Naive thymus-derived CD4-positive, alpha-beta T cell (primary cell): ENCODE data around the gene ANKRD52. TPM values are rescaled to one million over a fixed set of nuclear protein-coding genes. Genes with fewer than 3 reads are reported as not detected.

Experiments
- ATAC-seq: fragments of 150-1000 bp; cut with Tn5 transposase; 2 replicates; pipeline ENCODE4 v1.10.0; 2021; ENCODE audit warnings: mild to moderate bottlenecking, moderate library complexity
- CTCF ChIA-PET: fragments of 350-600 bp; sonication (Branson Sonifier 250); formaldehyde crosslinking; loops from one replicate; lab custom pipeline; 2021; ENCODE audit warnings: antibody characterized with exemption; lab: Charles Lee
- POLR2A ChIA-PET: fragments of 350-600 bp; sonication (Branson Sonifier 250); formaldehyde crosslinking; loops from one replicate; lab custom pipeline; 2021; ENCODE audit warnings: antibody characterized with exemption, inconsistent platforms; lab: Charles Lee
- DNase-seq, 9 donors: peaks; one replicate each; pipeline versions ENCODE4 v3.0.0 to v3.0.0-alpha.2; 2020 to 2022; ENCODE audit warnings: mixed read lengths in 1 of 9
- H3K27ac ChIP-seq: one replicate; pipeline ENCODE4 v1.7.0; 2013; ENCODE audit warnings: mild to moderate bottlenecking, low read depth, low read length, moderate library complexity
- H3K27me3 ChIP-seq, 2 donors: one replicate each; pipeline ENCODE4 v1.7.0; 2013; ENCODE audit warnings: low read length in 2 of 2, mild to moderate bottlenecking in 2 of 2, moderate library complexity in 2 of 2; ENCODE audit not compliant: control insufficient read depth in 2 of 2, insufficient read depth in 2 of 2
- H3K36me3 ChIP-seq, 3 experiments: 1 replicate in 2 of 3; 2 replicates in 1 of 3; pipeline ENCODE4 v1.7.0; 2013; ENCODE audit warnings: low read length in 3 of 3, mild to moderate bottlenecking in 3 of 3, moderate library complexity in 1 of 3; ENCODE audit not compliant: insufficient read depth in 3 of 3, control insufficient read depth in 2 of 3
- H3K4me1 ChIP-seq, 2 donors: one replicate each; pipeline ENCODE4 v1.7.0; 2013; ENCODE audit warnings: low read length in 2 of 2, mild to moderate bottlenecking in 2 of 2, moderate library complexity in 1 of 2; ENCODE audit not compliant: control insufficient read depth in 2 of 2, insufficient read depth in 2 of 2
- H3K4me3 ChIP-seq: 2 replicates; pipeline ENCODE4 v1.7.0; 2013; ENCODE audit warnings: mild to moderate bottlenecking, low read length
- H3K9me3 ChIP-seq, 3 experiments: 1 replicate in 2 of 3; 2 replicates in 1 of 3; pipeline ENCODE4 v1.7.0; 2013; ENCODE audit warnings: low read length in 3 of 3; ENCODE audit not compliant: control insufficient read depth in 2 of 3
- H3K27ac Mint-ChIP-seq, 9 donors: one replicate each; pipeline ENCODE4 v1.8.0; 2020 to 2022; ENCODE audit warnings: mixed read lengths in 9 of 9, mild to moderate bottlenecking in 8 of 9, moderate library complexity in 5 of 9, inconsistent platforms in 2 of 9
- H3K27me3 Mint-ChIP-seq, 5 donors: one replicate each; pipeline ENCODE4 v1.8.0; 2021 to 2022; ENCODE audit warnings: mixed read lengths in 5 of 5, mild to moderate bottlenecking in 1 of 5
- H3K36me3 Mint-ChIP-seq, 5 donors: one replicate each; pipeline ENCODE4 v1.8.0; 2020 to 2022; ENCODE audit warnings: mixed read lengths in 5 of 5, mild to moderate bottlenecking in 3 of 5, inconsistent platforms in 1 of 5
- H3K4me1 Mint-ChIP-seq, 7 donors: one replicate each; pipeline ENCODE4 v1.8.0; 2020 to 2022; ENCODE audit warnings: mixed read lengths in 7 of 7, mild to moderate bottlenecking in 3 of 7, inconsistent platforms in 1 of 7
- H3K4me3 Mint-ChIP-seq, 10 donors: one replicate each; pipeline ENCODE4 v1.8.0; 2020 to 2022; ENCODE audit warnings: mild to moderate bottlenecking in 10 of 10, mixed read lengths in 10 of 10, moderate library complexity in 6 of 10, inconsistent platforms in 2 of 10
- H3K9me3 Mint-ChIP-seq, 11 donors: one replicate each; pipeline ENCODE4 v1.8.0; 2020 to 2022; ENCODE audit warnings: mixed read lengths in 11 of 11, mild to moderate bottlenecking in 4 of 11, inconsistent platforms in 1 of 11, moderate library complexity in 1 of 11
- intact Hi-C, 2 donors: fragments of 100-400 bp; cut with micrococcal nuclease; formaldehyde crosslinking; loops; one replicate each; pipeline ENCODE4 v1.15.1; 2023
- polyA plus RNA-seq, 2 donors: library from polyadenylated mRNA; unstranded; fragments of 300-500 nt; fragmentation: Illumina TruSeq; gene quantifications; one replicate each; pipeline ENCODE4 v1.2.3, GENCODE V29; 2021
- total RNA-seq, 6 experiments: library from RNA in 5 of 6; stranded (reverse) in 5 of 6; gene quantifications; 1 replicate in 5 of 6; 2 replicates in 1 of 6; pipeline ENCODE4 v1.2.3 and lab custom pipeline; 2021 to 2026

ANKRD52 gene
- total and polyA plus RNA-seq, 7 experiments from 2014 or later = 5.1 to 64.4 (median 33.7) TPM

- peaks cover 0 to 12% (median 0%) of the 10 kb centered on the region in 3 experiments for H3K36me3 ChIP-seq
- H3K4me1 Mint-ChIP-seq = peaks cover 13 to 23% (median 19%) of the 10 kb centered on the region in 7 donors
- POLR2A ChIA-PET = interaction anchor here (1.4 kb wide), 1 partner anchor 8 kb away, joined by 3 read pairs; no protein-coding TSS in a partner anchor
- no peaks in the 10 kb centered on the region for H3K27me3 ChIP-seq
- peaks cover 0 to 2% (median 0%) of the 10 kb centered on the region in 5 donors for H3K27me3 Mint-ChIP-seq
- peaks cover 18 to 19% of the 10 kb centered on the region in 2 donors for H3K4me1 ChIP-seq
- intact Hi-C loops = no loop called here
- H3K9me3 Mint-ChIP-seq = no peaks in the 10 kb centered on the region
- H3K4me3 Mint-ChIP-seq = peak overlapping the region in 6 of 10 donors; percentile 19 to 61 (median 46)
- CTCF ChIA-PET = interaction anchor here (1.0 kb wide), 1 partner anchor 71 kb away, joined by 3 read pairs; the partner anchor contains the start of gene SMARCC2
- no peak overlapping the region for H3K4me3 ChIP-seq
- DNase-seq = no peak
- peak overlapping the region in 2 of 9 donors; percentile 58 to 65 for H3K27ac Mint-ChIP-seq
- no peak for ATAC-seq
- no peaks in the 10 kb centered on the region for H3K9me3 ChIP-seq
- no peak overlapping the region for H3K27ac ChIP-seq
- H3K36me3 Mint-ChIP-seq = peaks cover 0 to 5% (median 0%) of the 10 kb centered on the region in 5 donors
Observed at GRCh38 chr12:56260380-56260779, 2.2 kb upstream of the ANKRD52 start.

GRCh38 chr12:56258820-56259183 is 618 bp upstream of the ANKRD52 start:
- Histone ChIP-seq H3K4me1 (peaks cover 18 to 19% of the 10 kb centered on the region in 2 donors), H3K27ac (peak overlapping the region; percentile 90), H3K36me3 (peaks cover under 1 to 26% (median 6%) of the 10 kb centered on the region in 3 experiments), H3K27me3 (no peaks in the 10 kb centered on the region), H3K4me3 (peak overlapping the region; percentile 99), H3K9me3 (no peaks in the 10 kb centered on the region)
- Mint-ChIP-seq H3K4me1 (peaks cover 13 to 27% (median 21%) of the 10 kb centered on the region in 7 donors), H3K9me3 (no peaks in the 10 kb centered on the region), H3K4me3 (peak overlapping the region; percentile 87 to 97 (median 93)), H3K27me3 (peaks cover 0 to 2% (median 0%) of the 10 kb centered on the region in 5 donors), H3K27ac (peak overlapping the region; percentile 69 to 94 (median 90)), H3K36me3 (peaks cover 0 to 17% (median 5%) of the 10 kb centered on the region in 5 donors)
- DNase-seq = no peak
- CTCF ChIA-PET = interaction anchor here (0.7 to 1.7 kb wide), 11 partner anchors 11 to 1966 kb away, joined by 3 to 10 read pairs (median 4); partner anchors contain the start of genes RNF41 and ZC3H10
- ATAC-seq = no peak
- POLR2A ChIA-PET = interaction anchor here (0.8 to 2.5 kb wide), 12 partner anchors 8 to 186 kb away, joined by 3 to 7 read pairs (median 4); partner anchors contain the start of genes CNPY2, COQ10A, SMARCC2 and ZC3H10
- intact Hi-C loops = loop anchor here (1.0 to 5.0 kb wide), 12 partner anchors 7 to 521 kb away; partner anchors contain the start of genes NABP2 (in 2 of the 2), COQ10A (in 1 of the 2), CS (in 1 of the 2) and STAT2 (in 1 of the 2)

GRCh38 chr12:56257491-56258067 is 605 bp downstream of the ANKRD52 start:
- Mint-ChIP-seq H3K27me3 (peaks cover 0 to 2% (median 0%) of the 10 kb centered on the region in 5 donors), H3K4me3 (peak overlapping the region; percentile 70 to 94 (median 85)), H3K4me1 (peaks cover 13 to 27% (median 22%) of the 10 kb centered on the region in 7 donors), H3K9me3 (no peaks in the 10 kb centered on the region), H3K36me3 (peaks cover 0 to 28% (median 5%) of the 10 kb centered on the region in 5 donors), H3K27ac (peak overlapping the region; percentile 32 to 86 (median 69))
- H3K27ac ChIP-seq = peak overlapping the region; percentile 90
- ChIA-PET CTCF (interaction anchor here (0.5 to 1.7 kb wide), 11 partner anchors 9 to 520 kb away, joined by 3 to 10 read pairs (median 4); partner anchors contain the start of genes COQ10A, RNF41 and ZC3H10), POLR2A (interaction anchor here (0.9 to 2.5 kb wide), 14 partner anchors 9 to 440 kb away, joined by 3 to 12 read pairs (median 5); partner anchors contain the start of genes CNPY2, COQ10A, ESYT1 and ORMDL2)
- DNase-seq (peak in 2 of 9 donors; percentile 8 to 29), ATAC-seq (no peak)
- H3K4me3 ChIP-seq = peak overlapping the region; percentile 99
- peaks cover 18 to 19% of the 10 kb centered on the region in 2 donors for H3K4me1 ChIP-seq
- intact Hi-C loops = loop anchor here (1.0 to 5.0 kb wide), 12 partner anchors 9 to 519 kb away; partner anchors contain the start of genes NABP2 (in 2 of the 2), COQ10A (in 1 of the 2), CS (in 1 of the 2) and STAT2 (in 1 of the 2)
- no peaks in the 10 kb centered on the region for H3K27me3 ChIP-seq
- H3K36me3 ChIP-seq = peaks cover 11 to 38% (median 17%) of the 10 kb centered on the region in 3 experiments
- H3K9me3 ChIP-seq = no peaks in the 10 kb centered on the region

GRCh38 chr12:56257071-56257470 is 1.1 kb downstream of the ANKRD52 start:
- Histone ChIP-seq H3K4me1 (peaks cover 18 to 19% of the 10 kb centered on the region in 2 donors), H3K4me3 (peak overlapping the region; percentile 99), H3K9me3 (no peaks in the 10 kb centered on the region), H3K27me3 (no peaks in the 10 kb centered on the region), H3K27ac (peak overlapping the region; percentile 90), H3K36me3 (peaks cover 16 to 44% (median 23%) of the 10 kb centered on the region in 3 experiments)
- peak overlapping the region; percentile 70 to 94 (median 85) for H3K4me3 Mint-ChIP-seq
- ChIA-PET POLR2A (interaction anchor here (0.8 to 2.5 kb wide), 9 partner anchors 10 to 440 kb away, joined by 3 to 7 read pairs (median 5); partner anchors contain the start of genes COQ10A, ORMDL2, SARNP and SMARCC2), CTCF (interaction anchor here (0.8 to 1.7 kb wide), 6 partner anchors 10 to 207 kb away, joined by 3 to 10 read pairs (median 4); partner anchors contain the start of genes COQ10A and RNF41)
- peaks cover 0 to 33% (median 6%) of the 10 kb centered on the region in 5 donors for H3K36me3 Mint-ChIP-seq
- ATAC-seq (no peak), DNase-seq (no peak)
- intact Hi-C loops = loop anchor here in 1 of 2 donors (5.0 kb wide), 1 partner anchor 50 kb away; no protein-coding TSS in a partner anchor
- H3K27ac Mint-ChIP-seq = peak overlapping the region in 8 of 9 donors; percentile 32 to 86 (median 70)
- H3K9me3 Mint-ChIP-seq = no peaks in the 10 kb centered on the region
- H3K27me3 Mint-ChIP-seq = peaks cover 0 to 2% (median 0%) of the 10 kb centered on the region in 5 donors
- H3K4me1 Mint-ChIP-seq = peaks cover 13 to 27% (median 22%) of the 10 kb centered on the region in 7 donors

GRCh38 chr12:56256326-56256960 is 1.7 kb downstream of the ANKRD52 start:
- Histone ChIP-seq H3K9me3 (no peaks in the 10 kb centered on the region), H3K4me1 (peaks cover 18 to 19% of the 10 kb centered on the region in 2 donors), H3K27ac (peak overlapping the region; percentile 90), H3K36me3 (peaks cover 18 to 50% (median 26%) of the 10 kb centered on the region in 3 experiments), H3K4me3 (peak overlapping the region; percentile 99), H3K27me3 (no peaks in the 10 kb centered on the region)
- POLR2A ChIA-PET = interaction anchor here (0.8 to 2.5 kb wide), 8 partner anchors 10 to 439 kb away, joined by 3 to 7 read pairs (median 5); partner anchors contain the start of genes COQ10A, ORMDL2, SARNP and SMARCC2
- CTCF ChIA-PET = interaction anchor here (0.8 to 1.4 kb wide), 6 partner anchors 11 to 208 kb away, joined by 3 to 5 read pairs (median 4); partner anchors contain the start of gene COQ10A
- H3K27ac Mint-ChIP-seq = peak overlapping the region in 8 of 9 donors; percentile 9 to 83 (median 66)
- intact Hi-C loops = loop anchor here in 1 of 2 donors (5.0 kb wide), 1 partner anchor 49 kb away; no protein-coding TSS in a partner anchor
- peak overlapping the region; percentile 70 to 94 (median 85) for H3K4me3 Mint-ChIP-seq
- peaks cover 13 to 27% (median 22%) of the 10 kb centered on the region in 7 donors for H3K4me1 Mint-ChIP-seq
- DNase-seq (no peak), ATAC-seq (no peak)
- no peaks in the 10 kb centered on the region for H3K27me3 Mint-ChIP-seq
- peaks cover 0 to 38% (median 11%) of the 10 kb centered on the region in 5 donors for H3K36me3 Mint-ChIP-seq
- H3K9me3 Mint-ChIP-seq = no peaks in the 10 kb centered on the region
